Myocyte (in vitro differentiated cells): ENCODE measurements around the gene RPTOR. TPM values are rescaled to one million over a fixed set of nuclear protein-coding genes. Genes with fewer than 3 reads are reported as not detected.
"Not testable (repeated sequence)": the region's sequence is repeated elsewhere in the genome, so short reads cannot be mapped to it uniquely, and the experiment has no call there.

Source experiments
- DNase-seq: peaks from one replicate; pipeline ENCODE4 v3.0.0-alpha.2; 2012; ENCODE audit warnings: low read depth
- total RNA-seq: library from RNA; depleted of rRNA; stranded (reverse); fragments of >200 nt; gene quantifications from 2 replicates; pipeline ENCODE4 v1.2.3, GENCODE V29; 2014

RPTOR gene
- total RNA-seq, 1 donor from 2014 or later, result 18.0 TPM

- DNase-seq, result no peak
Observed at GRCh38 chr17:80872501-80873306, 328.1 kb downstream of the RPTOR start.

GRCh38 chr17:80873307-80873951 is 328.8 kb downstream of the RPTOR start:
- DNase-seq, result no peak

- DNase-seq, result no peak
Observed at GRCh38 chr17:80874866-80875445, 330.3 kb downstream of the RPTOR start.

GRCh38 chr17:80875480-80875995 is 330.9 kb downstream of the RPTOR start:
- not testable (repeated sequence) for DNase-seq

GRCh38 chr17:80876456-80876949 is 331.9 kb downstream of the RPTOR start:
- DNase-seq, result not testable (repeated sequence)

- no peak for DNase-seq
Observed at GRCh38 chr17:80876950-80877728, 332.5 kb downstream of the RPTOR start.

GRCh38 chr17:80877729-80878303 is 333.2 kb downstream of the RPTOR start:
- no peak for DNase-seq

GRCh38 chr17:80878876-80879722 is 334.5 kb downstream of the RPTOR start:
- DNase-seq, result no peak

GRCh38 chr17:80879723-80880647 is 335.3 kb downstream of the RPTOR start:
- DNase-seq, result no peak

GRCh38 chr17:80880648-80880985 is 336.0 kb downstream of the RPTOR start:
- peak; percentile 37 for DNase-seq

- no peak for DNase-seq
Observed at GRCh38 chr17:80881306-80881705, 336.7 kb downstream of the RPTOR start.

GRCh38 chr17:80882323-80882722 is 337.7 kb downstream of the RPTOR start:
- DNase-seq, result no peak

GRCh38 chr17:80882926-80883685 is 338.5 kb downstream of the RPTOR start:
- DNase-seq, result no peak

GRCh38 chr17:80883831-80884735 is 339.4 kb downstream of the RPTOR start:
- DNase-seq, result no peak

- no peak for DNase-seq
Observed at GRCh38 chr17:80884811-80885210, 340.2 kb downstream of the RPTOR start.

GRCh38 chr17:80885947-80886582 is 341.4 kb downstream of the RPTOR start:
- DNase-seq, result no peak
